ENCODE results near the gene KIFAP3. TPM values are rescaled to one million over a fixed set of nuclear protein-coding genes. Genes with fewer than 3 reads are reported as not detected.
A peak's percentile ranks its signal among the peaks of the same experiment; 100 is the strongest.

Gene KIFAP3
- total RNA-seq, 6 donors from 2014 or later = 10.3 to 47.7 (median 23.9) TPM

- ATAC-seq (ENCODE audit: low FRiP score in 2 of 2) = no peak
Observed at GRCh38 chr1:169933984-169934725, 140.3 kb downstream of the KIFAP3 start.

GRCh38 chr1:169931795-169932231, 142.7 kb downstream of the KIFAP3 start:
- ATAC-seq (ENCODE audit: low FRiP score in 2 of 2) (no peak), DNase-seq (no peak)
- Histone ChIP-seq H3K36me3 (no peaks in the 10 kb centered on the region), H3K4me1 (peaks cover 0 to 8% (median 1%) of the 10 kb centered on the region in 4 donors), H3K27ac (no peak overlapping the region), H3K4me3 (no peak overlapping the region), H3K9me3 (no peaks in the 10 kb centered on the region), H3K27me3 (no peaks in the 10 kb centered on the region)
- TF ChIP-seq POLR2AphosphoS5 (IDR thresholded peaks at IDR 0.05) = no peak
- no peak for TF ChIP-seq CTCF (IDR thresholded peaks at IDR 0.05)
- no peak for TF ChIP-seq EP300 (IDR thresholded peaks at IDR 0.05)
- no peak for TF ChIP-seq POLR2A (IDR thresholded peaks at IDR 0.05)
- WGBS, 2 donors = 74 to 91% methylated on average over 1 of the region's 1 CpG

More at GRCh38 chr1:169933984-169934725, 140.3 kb downstream of the KIFAP3 start:
- Histone ChIP-seq H3K4me1 (peaks cover 0 to 8% (median 1%) of the 10 kb centered on the region in 4 donors), H3K27me3 (no peaks in the 10 kb centered on the region), H3K36me3 (no peaks in the 10 kb centered on the region), H3K4me3 (no peak overlapping the region), H3K9me3 (no peaks in the 10 kb centered on the region), H3K27ac (peak overlapping the region in 1 of 4 donors; percentile 34)
- TF ChIP-seq POLR2A (IDR thresholded peaks at IDR 0.05) = no peak
- TF ChIP-seq CTCF (IDR thresholded peaks at IDR 0.05) = no peak
- TF ChIP-seq POLR2AphosphoS5 (IDR thresholded peaks at IDR 0.05) = no peak
- TF ChIP-seq EP300 (IDR thresholded peaks at IDR 0.05) = no peak
- 35 to 48% methylated on average over 7 of the region's 7 CpGs for WGBS, 2 donors
- DNase-seq = no peak

GRCh38 chr1:169929210-169929526, 145.3 kb downstream of the KIFAP3 start:
- H3K27me3 ChIP-seq = no peaks in the 10 kb centered on the region
- H3K27ac ChIP-seq = no peak overlapping the region
- 28 to 29% methylated on average over 1 of the region's 1 CpG for WGBS, 2 donors
- H3K9me3 ChIP-seq = no peaks in the 10 kb centered on the region
- no peaks in the 10 kb centered on the region for H3K36me3 ChIP-seq
- no peak for ATAC-seq (ENCODE audit: low FRiP score in 2 of 2)
- no peak overlapping the region for H3K4me3 ChIP-seq
- no peak for TF ChIP-seq POLR2AphosphoS5 (IDR thresholded peaks at IDR 0.05)
- no peak for TF ChIP-seq POLR2A (IDR thresholded peaks at IDR 0.05)
- TF ChIP-seq CTCF (IDR thresholded peaks at IDR 0.05) = no peak
- TF ChIP-seq EP300 (IDR thresholded peaks at IDR 0.05) = no peak
- peaks cover 0 to 6% (median 2%) of the 10 kb centered on the region in 4 donors for H3K4me1 ChIP-seq
- DNase-seq = no peak

DNA sequence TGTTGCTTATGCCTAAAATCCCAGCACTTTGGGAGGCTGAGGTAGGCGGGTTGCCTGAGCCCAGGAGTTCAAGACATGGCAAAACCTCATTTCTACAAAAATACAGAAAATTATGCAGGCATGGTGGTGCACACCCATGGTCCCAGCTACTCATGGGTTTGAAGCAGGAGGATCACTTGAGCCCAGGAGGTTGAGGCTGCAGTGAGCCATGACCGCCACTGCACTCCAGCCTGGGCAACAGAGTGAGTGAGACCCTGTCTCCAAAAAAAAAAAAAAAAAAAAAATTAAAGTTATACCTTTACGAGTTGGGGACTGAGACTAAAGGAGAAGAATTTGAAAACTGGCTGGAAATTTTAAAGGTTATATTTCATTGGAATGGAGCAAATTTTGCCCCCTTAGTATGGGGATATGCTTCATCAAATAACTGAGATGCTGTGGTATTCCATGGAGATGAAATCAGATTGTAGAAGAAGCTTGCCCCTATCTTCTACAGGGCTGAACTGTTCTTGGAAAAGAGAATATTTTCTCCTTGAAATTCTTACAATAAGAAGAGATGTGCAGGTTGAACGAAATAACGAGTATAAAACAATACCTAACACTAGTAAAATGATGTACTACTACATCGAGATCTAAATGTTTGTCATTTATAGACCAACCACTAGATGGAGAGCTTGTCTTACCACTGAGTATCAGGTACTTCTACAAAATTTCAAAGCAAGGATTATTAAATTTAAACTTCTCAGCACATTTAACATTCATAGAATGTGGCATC, 145.9 kb downstream of the KIFAP3 start:
- Histone ChIP-seq H3K4me1 (peaks cover 0 to 4% (median 0%) of the 10 kb centered on the region in 4 donors), H3K9me3 (no peaks in the 10 kb centered on the region), H3K27ac (no peak overlapping the region), H3K36me3 (no peaks in the 10 kb centered on the region), H3K27me3 (no peaks in the 10 kb centered on the region), H3K4me3 (no peak overlapping the region)
- ATAC-seq (ENCODE audit: low FRiP score in 2 of 2) (peak in 1 of 2 donors; percentile 68), DNase-seq (no peak)
- 40 to 45% methylated on average over 6 of the region's 6 CpGs for WGBS, 2 donors
- no peak for TF ChIP-seq POLR2AphosphoS5 (IDR thresholded peaks at IDR 0.05)
- TF ChIP-seq CTCF (IDR thresholded peaks at IDR 0.05) = peak in 4 of 6 experiments; percentile 45 to 69 (median 64)

Data from upper lobe of left lung (tissue), 6 donors.